SK-N-DZ (cell line): Measurements from ENCODE around the gene RAB10.
A peak's percentile ranks its signal among the peaks of the same experiment; 100 is the strongest.
"Not testable (repeated sequence)": the region's sequence is repeated elsewhere in the genome, so short reads cannot be mapped to it uniquely, and the experiment has no call there.

Source experiments
- DNase-seq: peaks from one replicate; pipeline ENCODE4 v3.0.0-alpha.2; 2015; ENCODE audit warnings: low spot score

The RAB10 gene

DNA sequence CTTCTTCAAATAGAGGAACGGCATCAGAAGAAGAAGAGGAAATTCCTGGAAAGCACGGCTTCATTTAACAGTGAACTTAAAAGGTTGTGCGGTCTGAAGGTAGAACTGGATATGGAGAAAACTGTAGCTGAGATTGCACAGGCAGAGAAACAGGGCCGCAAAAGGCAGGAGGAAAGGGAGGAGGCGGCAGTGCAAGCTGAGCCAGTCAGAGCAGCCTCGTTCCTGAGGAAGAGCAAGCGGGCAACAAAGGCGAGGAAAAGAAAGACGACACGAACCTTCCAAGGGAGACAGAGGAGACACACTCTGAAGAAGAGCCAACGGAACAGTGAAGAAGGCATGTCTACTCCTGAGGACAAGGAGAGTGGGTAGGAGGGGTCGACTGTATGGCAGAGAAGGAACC lies 116.4 kb downstream of the RAB10 start:
- no peak for DNase-seq

DNA sequence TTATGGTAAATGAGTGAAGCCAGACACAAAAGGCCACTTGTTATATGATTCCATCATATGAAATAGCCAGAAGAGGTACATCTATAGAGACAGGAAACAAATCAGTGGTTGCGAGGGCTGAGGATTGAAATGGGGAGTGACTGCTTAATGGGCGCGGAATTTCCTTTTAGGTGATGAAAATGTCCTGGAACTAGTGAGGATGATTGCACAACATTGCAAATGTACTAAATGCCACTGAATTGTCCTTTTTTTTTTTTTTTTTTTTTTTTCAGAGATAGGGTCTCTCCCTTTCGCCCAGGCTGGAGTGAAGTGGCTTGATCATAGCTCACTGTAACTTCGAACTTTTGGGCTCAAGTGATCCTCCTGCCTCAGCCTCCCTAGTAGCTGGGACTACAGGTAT lies 123.7 kb downstream of the RAB10 start:
- DNase-seq, result no peak

- no peak for DNase-seq
These were observed 128.0 kb downstream of the RAB10 start for GRCh38 chr2:26161926-26162325.

- DNase-seq, result no peak
These were observed 129.1 kb downstream of the RAB10 start for GRCh38 chr2:26162963-26163362.

DNA sequence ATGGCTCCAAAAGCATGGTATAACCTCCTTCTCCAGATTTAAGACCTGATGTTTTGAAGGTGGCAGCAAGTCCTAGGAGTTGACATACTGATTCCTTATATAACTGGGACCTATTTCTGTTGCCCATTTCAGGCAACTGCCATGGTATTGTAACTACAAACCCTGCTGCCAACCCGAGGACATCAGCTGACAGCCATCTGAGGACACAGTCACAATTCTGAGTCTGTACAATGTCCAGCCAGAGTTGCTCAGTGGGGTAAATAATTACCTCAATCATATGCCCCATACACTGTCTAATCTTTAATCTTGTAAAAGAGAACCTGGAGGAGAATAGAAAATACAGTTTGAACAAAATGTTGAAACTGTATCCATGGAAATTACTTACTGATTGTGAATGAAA lies 130.3 kb downstream of the RAB10 start:
- DNase-seq, result no peak

GRCh38 chr2:26164641-26165211 lies 130.8 kb downstream of the RAB10 start:
- no peak for DNase-seq

DNA sequence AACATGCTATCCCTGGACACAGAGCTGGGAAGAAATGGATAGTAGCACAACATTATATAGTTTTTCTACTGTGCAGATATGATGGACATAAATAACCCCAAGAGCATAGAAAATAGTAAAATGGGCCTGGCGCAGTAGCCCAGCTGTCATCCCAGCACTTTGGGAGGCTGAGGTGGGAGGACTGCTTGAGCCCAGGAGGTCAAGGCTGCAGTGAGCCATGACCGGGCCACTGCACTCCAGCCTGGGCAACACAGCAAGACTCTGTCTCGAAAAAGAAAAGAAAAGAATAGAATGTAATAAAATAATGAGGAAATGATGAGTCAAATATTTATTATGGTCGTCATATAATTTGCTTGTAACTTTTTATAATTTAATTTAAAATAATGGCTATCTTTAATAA lies 131.5 kb downstream of the RAB10 start:
- DNase-seq, result no peak

- DNase-seq, result not testable (repeated sequence)
These were observed 132.7 kb downstream of the RAB10 start for GRCh38 chr2:26166541-26166940.

DNA sequence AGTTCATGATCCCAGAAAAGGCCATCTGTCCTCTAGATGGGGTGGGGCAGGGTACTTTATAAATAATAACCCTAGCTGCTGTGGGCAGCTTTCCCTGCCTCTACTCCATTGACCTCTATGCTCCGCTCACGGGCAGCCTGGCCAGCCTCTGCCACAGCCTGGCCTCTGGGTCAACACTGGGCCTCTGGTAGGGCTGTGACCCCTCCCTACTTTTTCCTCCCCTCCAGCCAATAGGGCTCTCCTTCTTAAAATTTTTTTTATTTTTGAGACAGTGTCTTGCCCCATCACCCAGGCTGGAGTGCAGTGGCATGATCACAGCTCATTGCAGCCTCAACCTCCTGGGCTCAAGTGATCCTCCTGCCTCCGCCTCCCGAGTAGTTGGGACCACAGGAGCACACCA lies 134.9 kb downstream of the RAB10 start:
- DNase-seq, result no peak

GRCh38 chr2:26169226-26169625 lies 135.3 kb downstream of the RAB10 start:
- no peak for DNase-seq

- DNase-seq, result peak; percentile 31
These were observed 136.0 kb downstream of the RAB10 start for GRCh38 chr2:26169681-26170414.

GRCh38 chr2:26170795-26171194 lies 136.9 kb downstream of the RAB10 start:
- DNase-seq, result no peak

DNA sequence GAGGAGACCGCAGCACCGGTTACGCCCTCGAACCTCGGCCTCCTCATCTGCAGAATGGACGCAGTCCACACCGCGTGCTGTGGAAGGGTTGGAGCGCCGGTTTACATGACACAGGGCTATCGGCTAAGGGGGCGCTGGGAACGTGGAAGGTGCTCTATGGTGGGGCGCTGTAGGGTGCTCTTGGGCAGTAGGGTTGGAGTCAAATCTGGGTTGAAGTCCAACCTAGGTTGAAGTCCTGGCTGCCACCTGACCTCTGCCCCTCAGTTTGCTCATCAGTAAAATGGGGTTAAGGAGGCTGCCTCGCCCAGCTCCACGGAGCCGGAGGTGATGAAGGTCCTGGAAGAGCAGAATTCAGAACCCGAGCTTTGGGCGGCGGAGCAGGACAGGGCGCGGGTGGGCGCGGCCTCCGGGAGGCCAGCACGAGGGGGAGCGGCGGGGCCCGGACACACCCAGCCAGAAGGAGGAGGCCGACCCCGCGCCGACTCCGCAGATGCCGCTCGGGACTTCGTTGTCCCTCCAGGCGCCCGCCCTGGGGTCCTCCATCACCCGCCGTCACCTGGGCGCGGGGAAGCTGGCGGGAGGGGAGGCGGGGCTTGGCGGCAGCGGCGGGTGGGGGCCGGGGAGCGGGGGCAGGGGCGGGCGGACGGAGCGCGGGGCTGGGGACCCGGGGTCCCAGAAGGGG lies 138.4 kb downstream of the RAB10 start:
- peak; percentile 31 for DNase-seq

GRCh38 chr2:26172871-26173775 lies 139.2 kb downstream of the RAB10 start, which contains the start of gene GAREM2:
GAREM2 (plus strand) TSS chr2:26173088; CDS start chr2:26173221, 133 bp downstream.
- no peak for DNase-seq

GRCh38 chr2:26173776-26174482 lies 140.0 kb downstream of the RAB10 start:
- no peak for DNase-seq

DNA sequence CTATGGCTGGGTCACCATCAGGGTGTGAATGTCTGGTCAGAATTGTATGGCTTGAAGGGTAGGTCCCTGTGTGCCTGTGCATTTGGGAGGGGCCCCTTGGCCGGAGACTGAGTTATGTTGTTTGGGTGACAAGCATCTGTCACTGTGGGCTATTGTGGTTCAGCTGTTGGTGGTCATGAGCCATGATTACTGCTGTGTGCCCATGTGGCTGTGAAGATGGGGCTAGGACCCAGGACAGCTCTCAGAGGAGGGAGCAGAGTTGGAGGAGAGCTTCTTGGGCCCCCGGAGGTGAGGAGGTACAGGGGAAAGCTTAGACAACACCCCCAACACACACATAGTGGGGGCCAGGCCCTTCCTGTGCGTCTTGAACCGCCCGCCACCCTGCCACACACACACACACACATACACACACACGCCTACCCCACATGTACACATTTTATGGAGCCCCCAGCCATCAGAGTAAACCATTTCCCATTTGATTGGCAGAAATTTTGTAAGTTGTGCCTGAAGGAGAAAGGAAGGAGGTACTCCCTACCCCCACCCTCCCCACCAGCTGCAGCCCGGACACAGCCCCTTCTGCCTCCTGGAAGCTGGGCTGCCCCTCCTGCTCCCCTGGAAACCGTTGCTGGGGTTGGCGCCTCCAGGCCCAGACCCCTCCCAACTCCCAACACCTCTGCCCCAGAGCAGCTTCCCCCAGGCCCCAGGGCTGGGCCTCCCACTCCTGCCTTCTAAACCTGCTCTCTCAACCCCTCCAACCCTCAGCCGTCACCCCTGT lies 141.0 kb downstream of the RAB10 start:
- DNase-seq, result no peak

DNA sequence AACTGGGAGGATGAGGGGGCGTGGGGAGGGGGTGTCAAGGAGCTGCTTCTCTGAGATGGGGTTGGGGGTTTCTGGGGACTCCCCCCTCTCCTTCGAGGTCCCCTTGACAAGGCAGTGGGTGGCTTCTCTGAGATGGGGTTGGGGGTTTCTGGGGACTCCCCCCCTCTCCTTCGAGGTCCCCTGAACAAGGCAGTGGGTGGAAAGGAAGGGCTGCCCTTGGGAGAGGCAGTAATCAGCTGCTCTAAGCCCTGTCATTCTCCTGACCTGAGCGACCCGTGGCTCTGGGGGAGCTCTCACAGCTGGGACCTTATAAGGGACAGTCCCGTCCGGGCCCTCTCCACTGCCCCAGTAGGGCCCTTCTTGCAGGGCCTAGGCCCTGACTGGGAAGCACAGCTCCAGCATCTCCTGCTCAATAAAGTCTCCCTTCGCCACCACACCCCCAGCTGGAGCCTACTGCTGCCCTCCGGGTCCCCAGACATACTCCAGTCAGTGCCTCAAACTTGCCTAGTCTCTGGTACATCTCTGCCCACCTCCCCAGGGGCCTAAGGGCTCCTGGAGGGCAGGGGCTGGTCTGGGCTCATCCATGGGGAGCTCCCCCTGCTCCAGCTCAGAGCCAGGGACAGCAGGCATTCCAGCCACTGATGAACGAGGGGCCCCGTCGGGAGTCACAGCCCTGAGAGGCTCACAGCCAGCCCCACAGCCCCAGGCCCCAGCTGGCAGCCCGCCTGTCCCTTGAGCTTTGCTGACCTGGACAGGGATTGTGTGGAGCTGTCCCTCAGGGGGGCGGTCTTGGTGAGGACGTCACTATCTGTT lies 141.8 kb downstream of the RAB10 start:
- no peak for DNase-seq

DNA sequence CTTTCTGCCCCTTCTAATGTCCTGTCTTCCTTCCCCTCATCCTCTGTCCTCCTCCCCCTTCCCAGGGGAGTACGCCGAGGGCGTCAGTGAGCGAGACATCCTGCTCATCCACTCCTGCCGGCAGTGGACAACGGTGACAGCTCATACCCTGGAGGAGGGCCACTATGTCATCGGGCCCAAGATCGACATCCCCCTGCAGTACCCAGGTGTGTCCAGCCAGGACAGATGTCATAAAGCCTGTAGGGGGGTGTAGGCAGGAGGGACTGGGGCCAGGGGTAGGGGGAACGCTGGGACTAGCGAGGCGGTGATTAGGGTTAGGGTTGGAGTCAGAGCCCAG lies 142.4 kb downstream of the RAB10 start:
- no peak for DNase-seq

- DNase-seq, result no peak
These were observed 143.2 kb downstream of the RAB10 start for GRCh38 chr2:26177122-26177521.

DNA sequence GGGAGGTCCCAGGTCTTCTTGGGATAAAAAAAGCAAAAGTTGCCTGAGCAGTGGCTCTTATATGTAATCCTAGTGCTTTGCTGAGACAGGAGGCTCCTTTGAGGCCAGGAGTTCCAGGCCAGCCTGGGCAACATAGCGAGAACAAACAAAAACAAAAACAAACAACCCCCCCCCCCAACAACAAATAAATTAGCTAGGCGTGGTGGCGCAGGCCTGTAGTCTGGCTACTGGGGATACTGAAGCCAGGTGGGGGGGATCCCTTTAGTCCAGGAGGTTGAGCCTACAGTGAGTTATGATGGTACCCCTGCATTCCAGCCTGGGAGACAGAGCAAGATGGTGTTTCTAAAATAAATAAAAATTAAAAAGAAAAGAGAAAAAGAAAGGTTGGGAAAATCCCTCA lies 144.4 kb downstream of the RAB10 start:
- no peak for DNase-seq
